Measurements from ENCODE around the gene SLCO1B3. TPM values are rescaled to one million over a fixed set of nuclear protein-coding genes. Genes with fewer than 3 reads are reported as not detected.

SLCO1B3 gene
- total and polyA plus RNA-seq, 2 experiments from 2014 or later = 0.17 TPM; not detected in 1

- no peak for TF ChIP-seq ZNF462 (CRISPR knock-in tag; IDR thresholded peaks at IDR 0.05)
- no peak for TF ChIP-seq JUNB (IDR thresholded peaks at IDR 0.05; ENCODE audit: unreplicated experiment)
- TF ChIP-seq EZH2 (IDR thresholded peaks at IDR 0.05; ENCODE audit: low read depth, unreplicated experiment) = no peak
- TF ChIP-seq, protein P1, sequence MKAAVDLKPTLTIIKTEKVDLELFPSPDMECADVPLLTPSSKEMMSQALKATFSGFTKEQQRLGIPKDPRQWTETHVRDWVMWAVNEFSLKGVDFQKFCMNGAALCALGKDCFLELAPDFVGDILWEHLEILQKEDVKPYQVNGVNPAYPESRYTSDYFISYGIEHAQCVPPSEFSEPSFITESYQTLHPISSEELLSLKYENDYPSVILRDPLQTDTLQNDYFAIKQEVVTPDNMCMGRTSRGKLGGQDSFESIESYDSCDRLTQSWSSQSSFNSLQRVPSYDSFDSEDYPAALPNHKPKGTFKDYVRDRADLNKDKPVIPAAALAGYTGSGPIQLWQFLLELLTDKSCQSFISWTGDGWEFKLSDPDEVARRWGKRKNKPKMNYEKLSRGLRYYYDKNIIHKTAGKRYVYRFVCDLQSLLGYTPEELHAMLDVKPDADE (IDR thresholded peaks at IDR 0.05) = no peak
Measured at GRCh38 chr12:20852649-20853048, 42.1 kb downstream of the SLCO1B3 start (continued).

DNA sequence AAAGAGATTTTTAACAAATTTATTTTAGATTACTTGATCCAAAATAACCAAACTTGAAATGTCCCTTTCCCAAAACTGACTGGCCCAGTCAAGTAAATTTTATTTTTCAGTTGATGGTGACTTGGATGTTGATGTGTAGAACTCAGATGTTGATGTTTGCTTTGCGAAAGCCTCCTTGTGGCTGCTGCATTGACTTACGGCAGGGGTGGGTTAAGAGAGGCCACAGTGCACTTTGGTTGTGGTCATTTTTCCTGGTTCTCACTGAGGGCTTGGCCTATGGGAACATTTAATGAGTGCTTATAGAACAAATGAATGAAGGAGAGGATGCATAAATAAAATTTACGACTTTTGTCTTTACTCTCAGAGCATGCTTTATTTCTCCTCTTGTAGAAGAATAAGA, 52.6 kb downstream of the SLCO1B3 start:
- Histone ChIP-seq H3K4me3 (no peak overlapping the region), H4K20me1 (replicated peaks; ENCODE audit: insufficient read depth) (no peaks in the 10 kb centered on the region), H3K9me2 (ENCODE audit: insufficient read depth) (no peaks in the 10 kb centered on the region), H3K27me3 (ENCODE audit: insufficient read depth) (no peaks in the 10 kb centered on the region), H3F3A (replicated peaks; ENCODE audit: low read depth) (no peaks in the 10 kb centered on the region), H3K4me2 (no peak overlapping the region), H3K4me1 (ENCODE audit: insufficient read depth) (no peaks in the 10 kb centered on the region), H2AFZ (no peak overlapping the region), H3K79me2 (replicated peaks; ENCODE audit: insufficient read depth) (no peaks in the 10 kb centered on the region), H3K36me3 (ENCODE audit: insufficient read depth) (no peaks in the 10 kb centered on the region), H3K27ac (ENCODE audit: low read depth) (no peak overlapping the region)
- ATAC-seq = no peak; the same call in 2 of the 3 replicates
- peak; percentile 30 for DNase-seq (ENCODE audit: low spot score)
- no peaks in the 10 kb centered on the region for H3K4me1 Mint-ChIP-seq
- TF ChIP-seq NANOG (IDR thresholded peaks at IDR 0.05; ENCODE audit: borderline replicate concordance) = no peak
- TF ChIP-seq, protein P2, sequence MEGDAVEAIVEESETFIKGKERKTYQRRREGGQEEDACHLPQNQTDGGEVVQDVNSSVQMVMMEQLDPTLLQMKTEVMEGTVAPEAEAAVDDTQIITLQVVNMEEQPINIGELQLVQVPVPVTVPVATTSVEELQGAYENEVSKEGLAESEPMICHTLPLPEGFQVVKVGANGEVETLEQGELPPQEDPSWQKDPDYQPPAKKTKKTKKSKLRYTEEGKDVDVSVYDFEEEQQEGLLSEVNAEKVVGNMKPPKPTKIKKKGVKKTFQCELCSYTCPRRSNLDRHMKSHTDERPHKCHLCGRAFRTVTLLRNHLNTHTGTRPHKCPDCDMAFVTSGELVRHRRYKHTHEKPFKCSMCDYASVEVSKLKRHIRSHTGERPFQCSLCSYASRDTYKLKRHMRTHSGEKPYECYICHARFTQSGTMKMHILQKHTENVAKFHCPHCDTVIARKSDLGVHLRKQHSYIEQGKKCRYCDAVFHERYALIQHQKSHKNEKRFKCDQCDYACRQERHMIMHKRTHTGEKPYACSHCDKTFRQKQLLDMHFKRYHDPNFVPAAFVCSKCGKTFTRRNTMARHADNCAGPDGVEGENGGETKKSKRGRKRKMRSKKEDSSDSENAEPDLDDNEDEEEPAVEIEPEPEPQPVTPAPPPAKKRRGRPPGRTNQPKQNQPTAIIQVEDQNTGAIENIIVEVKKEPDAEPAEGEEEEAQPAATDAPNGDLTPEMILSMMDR (conservative IDR thresholded peaks at IDR 0.05; ENCODE audit: low read depth in 2 of 2) = peak; percentile 19 to 26; a peak in 3 of 4 replicates
- H3K27me3 Mint-ChIP-seq (ENCODE audit: insufficient read depth, low read depth, poor library complexity) = no peaks in the 10 kb centered on the region
- no peak overlapping the region for H3K4me3 Mint-ChIP-seq
- H3K27ac Mint-ChIP-seq = no peak overlapping the region; the same call in 1 of the 2 replicates
- H3K9me3 Mint-ChIP-seq = no peaks in the 10 kb centered on the region
- H3K36me3 Mint-ChIP-seq (ENCODE audit: low read depth) = no peaks in the 10 kb centered on the region

Measured in GM23338 (cell line).